Stimulated activated CD4-positive, alpha-beta T cell treated with anti-CD3 and anti-CD28 coated beads, Interleukin-2, amount 100 ng/mL, for 4 hours (primary cell): Measurements from ENCODE around the gene PHC3.
"Not testable (repeated sequence)": the region's sequence is repeated elsewhere in the genome, so short reads cannot be mapped to it uniquely, and the experiment has no call there.

Experiments
- DNase-seq: peaks from one replicate; pipeline ENCODE4 v3.0.0-alpha.2; 2020; ENCODE audit warnings: low read depth

PHC3 gene, protein sequence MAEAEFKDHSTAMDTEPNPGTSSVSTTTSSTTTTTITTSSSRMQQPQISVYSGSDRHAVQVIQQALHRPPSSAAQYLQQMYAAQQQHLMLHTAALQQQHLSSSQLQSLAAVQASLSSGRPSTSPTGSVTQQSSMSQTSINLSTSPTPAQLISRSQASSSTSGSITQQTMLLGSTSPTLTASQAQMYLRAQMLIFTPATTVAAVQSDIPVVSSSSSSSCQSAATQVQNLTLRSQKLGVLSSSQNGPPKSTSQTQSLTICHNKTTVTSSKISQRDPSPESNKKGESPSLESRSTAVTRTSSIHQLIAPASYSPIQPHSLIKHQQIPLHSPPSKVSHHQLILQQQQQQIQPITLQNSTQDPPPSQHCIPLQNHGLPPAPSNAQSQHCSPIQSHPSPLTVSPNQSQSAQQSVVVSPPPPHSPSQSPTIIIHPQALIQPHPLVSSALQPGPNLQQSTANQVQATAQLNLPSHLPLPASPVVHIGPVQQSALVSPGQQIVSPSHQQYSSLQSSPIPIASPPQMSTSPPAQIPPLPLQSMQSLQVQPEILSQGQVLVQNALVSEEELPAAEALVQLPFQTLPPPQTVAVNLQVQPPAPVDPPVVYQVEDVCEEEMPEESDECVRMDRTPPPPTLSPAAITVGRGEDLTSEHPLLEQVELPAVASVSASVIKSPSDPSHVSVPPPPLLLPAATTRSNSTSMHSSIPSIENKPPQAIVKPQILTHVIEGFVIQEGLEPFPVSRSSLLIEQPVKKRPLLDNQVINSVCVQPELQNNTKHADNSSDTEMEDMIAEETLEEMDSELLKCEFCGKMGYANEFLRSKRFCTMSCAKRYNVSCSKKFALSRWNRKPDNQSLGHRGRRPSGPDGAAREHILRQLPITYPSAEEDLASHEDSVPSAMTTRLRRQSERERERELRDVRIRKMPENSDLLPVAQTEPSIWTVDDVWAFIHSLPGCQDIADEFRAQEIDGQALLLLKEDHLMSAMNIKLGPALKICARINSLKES

GRCh38 chr3:170180908-170181885, at the start of gene PHC3:
TSS of gene PHC3 (minus strand) at chr3:170181733. CDS start at chr3:170181715, 18 bp downstream.
- peak; percentile 90 for DNase-seq

DNA sequence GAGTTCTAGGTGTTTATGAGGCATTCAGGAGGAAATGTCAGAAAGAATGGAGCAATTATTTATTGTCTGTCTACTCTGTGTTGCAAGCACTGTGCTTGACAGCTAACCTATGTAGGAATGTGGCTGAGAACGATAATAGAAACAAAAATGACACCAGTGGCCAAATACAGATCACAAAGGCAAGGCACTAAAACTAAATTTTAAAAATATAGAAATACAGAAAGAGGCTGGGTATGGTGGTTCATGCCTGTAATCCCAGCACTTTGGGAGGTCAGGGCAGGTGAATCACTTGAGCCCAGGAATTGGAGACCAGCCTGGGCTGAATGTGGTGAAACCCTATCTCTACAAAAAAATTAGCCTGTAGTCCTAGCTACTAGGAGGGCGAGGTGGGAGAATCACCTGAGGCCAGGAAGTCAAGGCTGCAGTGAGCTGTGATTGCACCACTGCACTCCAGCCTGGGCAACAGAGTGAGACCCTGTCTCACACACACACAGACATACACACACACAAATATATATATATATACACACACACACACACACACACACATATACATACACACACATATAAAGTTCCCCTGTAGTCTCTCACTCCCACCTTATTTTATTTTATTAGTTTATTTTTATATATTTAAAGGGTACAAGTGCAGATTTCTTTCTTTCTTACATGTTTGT, 46.7 kb upstream of the PHC3 start:
- DNase-seq = no peak

GRCh38 chr3:170226426-170226960, 45.0 kb upstream of the PHC3 start:
- no peak for DNase-seq

GRCh38 chr3:170225166-170225565, 43.6 kb upstream of the PHC3 start:
- no peak for DNase-seq

DNA sequence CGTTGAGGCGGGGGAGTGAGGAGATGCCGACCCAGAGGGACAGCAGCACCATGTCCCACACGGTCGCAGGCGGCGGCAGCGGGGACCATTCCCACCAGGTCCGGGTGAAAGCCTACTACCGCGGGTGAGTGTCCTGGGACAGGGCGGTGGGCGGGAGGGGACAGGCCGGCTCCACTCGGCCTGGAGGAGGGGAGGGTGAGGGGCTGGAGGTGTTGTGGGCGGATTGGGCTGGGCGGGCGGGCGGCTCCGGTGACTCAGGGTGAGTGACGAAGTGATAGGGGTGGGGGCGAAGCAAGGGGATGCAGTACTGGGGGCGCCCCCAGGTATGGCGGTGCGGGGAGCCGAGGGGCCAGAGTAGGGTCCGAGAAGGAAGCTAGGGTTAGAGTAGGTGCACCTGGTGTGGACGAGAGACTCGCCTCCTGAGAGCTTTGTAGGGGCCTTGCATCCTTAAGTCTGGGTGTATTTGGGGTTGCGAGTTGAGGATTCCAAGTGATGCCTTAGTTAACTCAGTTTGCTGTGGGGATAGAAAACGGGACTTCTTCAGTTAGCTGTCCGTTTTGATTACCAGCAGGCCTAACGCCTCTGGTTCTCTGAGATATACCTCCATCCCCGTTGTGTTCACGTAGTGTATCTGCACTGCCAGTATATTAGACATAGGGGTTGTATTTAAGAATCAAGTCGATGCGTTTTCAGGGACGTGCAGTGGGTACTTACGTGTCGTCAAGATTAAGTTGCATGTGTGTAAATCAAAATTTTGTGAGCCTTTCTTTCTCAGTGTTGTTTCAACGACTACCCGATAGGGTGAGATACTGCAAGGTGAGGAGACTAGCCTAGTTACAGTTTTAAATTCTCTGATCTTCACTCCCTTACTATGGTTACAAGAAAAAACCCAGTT, 41.4 kb upstream of the PHC3 start:
- peak; percentile 41 for DNase-seq

DNA sequence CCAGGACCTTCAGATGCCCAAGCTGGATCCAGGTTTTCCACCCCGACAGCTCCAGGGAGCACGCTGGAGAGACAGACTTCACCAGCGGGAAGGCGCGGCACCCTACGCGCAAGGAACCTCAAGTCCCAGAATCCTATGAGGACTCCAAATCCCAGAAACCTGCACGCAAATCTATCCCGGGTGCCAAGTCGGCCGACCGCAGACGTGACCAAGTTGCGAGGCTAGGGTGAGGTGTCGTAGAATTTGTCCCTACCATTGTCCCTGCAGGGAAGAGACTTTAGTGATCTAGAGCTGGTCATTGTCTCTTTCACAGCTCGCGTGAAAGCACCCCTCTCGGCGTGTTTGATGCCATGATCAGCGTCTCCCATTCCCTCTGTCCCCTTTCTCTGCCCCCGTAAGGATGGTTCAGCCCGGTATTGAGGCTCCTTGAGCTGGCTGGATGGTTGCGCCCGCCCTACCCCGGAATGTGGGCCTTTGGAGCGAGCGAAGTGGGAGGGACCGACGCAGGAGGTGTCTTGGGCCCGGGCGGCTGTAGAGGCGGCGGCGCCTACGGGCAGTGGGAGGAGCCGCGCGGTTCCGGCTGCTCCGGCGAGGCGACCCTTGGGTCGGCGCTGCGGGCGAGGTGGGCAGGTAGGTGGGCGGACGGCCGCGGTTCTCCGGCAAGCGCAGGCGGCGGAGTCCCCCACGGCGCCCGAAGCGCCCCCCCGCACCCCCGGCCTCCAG, 40.6 kb upstream of the PHC3 start, which contains the start of gene PRKCI:
PRKCI (plus strand) TSS at position 501 of the 723 bp plus-strand sequence. CDS start 246 bp downstream, outside the sequence.
- peak; percentile 78 for DNase-seq

- no peak for DNase-seq
These were observed 39.3 kb upstream of the PHC3 start for GRCh38 chr3:170220871-170221270.

GRCh38 chr3:170219850-170220249, 38.3 kb upstream of the PHC3 start:
- no peak for DNase-seq

DNA sequence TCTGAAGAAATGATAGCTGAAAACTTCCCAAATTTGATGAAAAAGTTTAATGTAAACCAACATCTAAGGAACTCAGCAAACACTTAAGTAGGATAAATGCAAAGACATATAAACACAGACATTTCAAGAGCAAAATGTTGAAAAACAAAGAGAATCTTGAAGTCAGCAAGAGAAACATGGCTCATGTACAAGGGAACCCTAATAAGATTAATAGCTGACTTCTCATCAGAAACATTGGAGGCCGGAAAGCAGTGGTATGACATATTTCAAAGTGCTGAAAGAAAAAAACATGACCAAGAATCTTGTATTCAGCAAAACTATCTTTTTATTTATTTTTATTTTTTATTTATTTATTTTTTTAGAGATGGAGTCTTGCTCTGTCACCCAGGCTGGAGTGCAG, 30.1 kb upstream of the PHC3 start:
- no peak for DNase-seq

DNA sequence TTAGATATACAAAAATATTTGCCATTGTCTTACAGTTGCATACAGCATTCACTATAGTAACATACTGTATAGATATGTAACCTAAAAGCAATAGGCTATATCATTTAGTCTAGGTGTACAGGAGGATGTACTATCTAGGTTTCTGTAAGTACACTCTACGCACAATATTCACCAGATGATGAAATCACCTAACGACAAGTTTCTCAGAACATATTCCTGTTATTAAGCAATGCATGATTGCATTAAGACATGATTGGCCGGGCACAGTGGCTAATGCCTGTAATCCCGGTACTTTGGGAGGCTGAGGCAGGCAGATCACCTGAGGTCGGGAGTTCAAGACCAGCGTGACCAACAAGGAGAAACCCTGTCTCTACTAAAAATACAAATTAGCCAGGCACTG, 26.2 kb upstream of the PHC3 start:
- no peak for DNase-seq

- DNase-seq = not testable (repeated sequence)
These were observed 24.7 kb upstream of the PHC3 start for GRCh38 chr3:170206164-170206762.

DNA sequence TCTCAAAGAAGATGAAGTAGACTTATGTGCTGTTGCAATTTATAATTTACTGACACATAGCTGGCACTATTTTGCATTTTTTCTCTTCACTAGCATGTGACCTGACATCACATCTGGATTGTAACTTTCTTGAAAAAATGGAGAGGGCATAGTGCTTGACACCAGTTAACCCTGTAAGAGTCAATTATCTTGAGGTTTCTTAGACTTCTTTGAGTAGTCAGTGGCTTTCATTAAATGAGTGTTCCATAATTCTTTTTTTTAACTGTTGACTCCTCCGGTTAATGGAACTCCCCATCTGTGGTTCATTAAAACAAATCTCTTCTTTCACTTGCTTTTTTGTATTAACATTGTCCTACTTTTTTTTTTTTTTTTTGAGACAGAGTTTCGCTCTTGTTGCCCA, 23.8 kb upstream of the PHC3 start:
- DNase-seq = no peak

DNA sequence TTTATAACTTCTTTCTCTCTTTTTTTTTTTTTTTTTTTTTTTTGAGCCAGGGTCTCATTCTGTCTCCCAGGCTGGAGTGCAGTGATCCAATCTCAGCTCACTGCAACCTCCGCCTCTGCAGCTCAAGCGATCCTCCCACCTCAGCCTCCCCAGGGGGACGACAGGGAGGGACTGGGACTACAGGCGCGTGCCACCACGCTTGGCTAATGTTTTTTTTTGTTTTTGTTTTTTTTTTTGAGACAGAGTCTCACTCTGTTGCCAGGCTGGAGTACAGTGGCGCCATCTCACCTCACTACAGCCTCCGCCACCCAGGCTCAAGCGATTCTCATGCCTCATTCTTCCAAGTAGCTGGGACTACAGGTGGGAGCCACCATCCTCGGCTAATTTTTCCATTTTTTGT, 23.0 kb upstream of the PHC3 start:
- DNase-seq = no peak

DNA sequence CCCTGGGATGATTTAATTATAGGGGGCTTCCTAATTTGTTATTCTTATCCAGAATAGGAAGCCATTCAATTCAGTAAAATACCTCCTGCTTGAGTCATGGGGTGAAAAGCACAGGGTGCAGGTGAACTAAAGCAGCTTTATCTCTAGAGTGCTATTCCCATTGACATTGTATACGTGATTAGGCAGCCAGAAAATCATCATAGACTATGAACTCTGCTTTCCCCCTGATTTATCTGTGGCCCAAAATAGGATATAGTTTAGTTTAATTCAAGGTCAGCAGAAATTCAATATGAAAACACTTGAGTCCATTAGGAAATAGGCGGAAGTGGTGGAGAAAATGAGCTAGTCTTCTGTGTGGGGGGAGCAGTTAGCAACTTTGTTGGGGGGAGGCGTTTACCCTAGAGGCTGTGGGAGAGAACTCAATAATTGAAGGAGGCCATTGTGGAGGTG, 22.5 kb upstream of the PHC3 start:
- DNase-seq = no peak

- no peak for DNase-seq
These were observed 21.9 kb upstream of the PHC3 start for GRCh38 chr3:170203457-170203856.

DNA sequence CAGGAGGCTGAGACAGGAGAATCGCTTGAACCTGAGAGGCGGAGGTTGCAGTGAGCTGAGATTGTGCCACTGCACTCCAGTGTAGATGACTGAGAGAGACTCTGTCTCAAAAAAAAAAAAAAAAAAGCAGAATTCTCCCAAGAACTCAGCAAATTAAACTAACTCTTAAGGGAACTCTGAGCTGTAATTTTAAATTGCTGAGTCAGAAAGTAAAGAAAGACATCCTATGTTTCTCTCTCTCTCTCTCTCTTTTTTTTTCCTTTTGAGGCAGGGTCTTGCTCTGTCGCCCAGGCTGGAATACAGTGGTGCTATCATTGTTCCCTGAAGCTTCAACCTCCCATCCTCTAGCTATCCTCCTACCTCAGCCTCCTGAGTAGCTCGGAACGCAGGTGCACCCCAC, 20.0 kb upstream of the PHC3 start:
- no peak for DNase-seq

GRCh38 chr3:170200987-170201386, 19.5 kb upstream of the PHC3 start:
- DNase-seq = no peak

DNA sequence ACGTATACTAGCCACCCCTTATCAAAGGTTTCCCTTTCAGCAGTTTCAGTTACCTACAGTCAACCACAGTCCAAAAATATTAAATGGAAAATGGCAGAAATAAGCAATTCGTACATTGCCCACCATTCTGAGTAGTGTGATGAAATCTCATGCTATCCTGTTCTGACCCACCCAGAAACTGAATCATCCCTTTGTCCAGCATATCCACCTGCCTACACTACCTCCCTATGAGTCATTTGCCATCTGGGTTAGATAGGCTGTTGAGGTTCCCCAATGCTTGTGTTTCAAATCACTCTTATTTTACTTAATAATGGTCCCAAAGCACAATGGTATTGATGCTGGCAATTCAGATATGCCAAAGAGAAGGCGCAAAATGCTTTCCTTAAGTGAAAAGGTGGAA, 15.3 kb upstream of the PHC3 start:
- no peak for DNase-seq
